Stomach (tissue), 4 donors: ENCODE data around the gene CHD6.

ENCODE experiments used
- CTCF ChIP-seq, 7 experiments: fragments of 450-650 bp in 4 of 7; fragments of 200-600 bp in 3 of 7; sonication (generic) in 3 of 7; IDR thresholded peaks; one replicate each; pipeline ENCODE4 v1.5.1; 2016 to 2019; ENCODE audit warnings: antibody characterized with exemption in 7 of 7, control low read depth in 2 of 7, mild to moderate bottlenecking in 1 of 7
- EP300 ChIP-seq: sonication (generic); formaldehyde crosslinking; IDR thresholded peaks from one replicate; pipeline ENCODE4 v1.6.1; 2017; ENCODE audit warnings: antibody characterized with exemption
- POLR2A ChIP-seq, 4 donors: fragments of 450-650 bp; IDR thresholded peaks; one replicate each; pipeline ENCODE4 v1.6.1; 2016; ENCODE audit warnings: antibody characterized with exemption in 4 of 4, control low read depth in 2 of 4, mild to moderate bottlenecking in 1 of 4, moderate library complexity in 1 of 4
- POLR2AphosphoS5 ChIP-seq, 3 donors: sonication (generic); formaldehyde crosslinking; IDR thresholded peaks; one replicate each; pipeline ENCODE4 v1.6.1; 2016; ENCODE audit warnings: antibody characterized with exemption in 3 of 3

GRCh38 chr20:41393705-41394066 lies 224.5 kb downstream of the CHD6 start:
- TF ChIP-seq CTCF (IDR thresholded peaks at IDR 0.05) (no peak), POLR2AphosphoS5 (IDR thresholded peaks at IDR 0.05) (no peak), POLR2A (IDR thresholded peaks at IDR 0.05) (no peak), EP300 (no peak)
